ENCODE measurements around the gene ARFGEF2.

ARFGEF2 gene

DNA sequence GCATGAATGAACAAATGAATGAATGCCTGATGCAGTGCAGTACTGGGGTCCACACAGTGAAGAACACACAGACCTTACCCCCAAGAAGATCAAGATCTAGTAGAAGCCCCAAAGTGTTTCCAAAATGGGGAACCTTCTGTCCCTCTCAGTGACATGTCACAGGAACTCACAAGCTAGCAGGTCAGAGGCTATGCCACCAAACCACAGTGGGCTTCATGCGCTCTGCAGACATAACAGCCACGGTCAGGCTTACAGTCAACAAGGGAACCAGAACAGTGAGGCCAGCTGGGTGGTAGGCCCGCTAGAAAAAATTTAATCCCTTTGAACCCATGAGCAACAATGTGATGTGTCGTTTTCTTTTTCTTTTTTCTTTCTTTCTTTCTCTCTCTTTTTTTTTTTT lies 20.2 kb upstream of the ARFGEF2 start:
- no peak for TF ChIP-seq EGR1 (IDR thresholded peaks at IDR 0.05)
- TF ChIP-seq NFIC (IDR thresholded peaks at IDR 0.05), result no peak
- no peak for TF ChIP-seq EP300 (IDR thresholded peaks at IDR 0.05; ENCODE audit: borderline replicate concordance)
- TF ChIP-seq CEBPB (IDR thresholded peaks at IDR 0.05), result no peak
- TF ChIP-seq RAD21 (IDR thresholded peaks at IDR 0.05; ENCODE audit: low read depth), result no peak
- TF ChIP-seq, protein P1, sequence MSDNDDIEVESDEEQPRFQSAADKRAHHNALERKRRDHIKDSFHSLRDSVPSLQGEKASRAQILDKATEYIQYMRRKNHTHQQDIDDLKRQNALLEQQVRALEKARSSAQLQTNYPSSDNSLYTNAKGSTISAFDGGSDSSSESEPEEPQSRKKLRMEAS (IDR thresholded peaks at IDR 0.05), result no peak
- no peak for TF ChIP-seq FOXM1 (IDR thresholded peaks at IDR 0.05; ENCODE audit: borderline replicate concordance, low read depth)

DNA sequence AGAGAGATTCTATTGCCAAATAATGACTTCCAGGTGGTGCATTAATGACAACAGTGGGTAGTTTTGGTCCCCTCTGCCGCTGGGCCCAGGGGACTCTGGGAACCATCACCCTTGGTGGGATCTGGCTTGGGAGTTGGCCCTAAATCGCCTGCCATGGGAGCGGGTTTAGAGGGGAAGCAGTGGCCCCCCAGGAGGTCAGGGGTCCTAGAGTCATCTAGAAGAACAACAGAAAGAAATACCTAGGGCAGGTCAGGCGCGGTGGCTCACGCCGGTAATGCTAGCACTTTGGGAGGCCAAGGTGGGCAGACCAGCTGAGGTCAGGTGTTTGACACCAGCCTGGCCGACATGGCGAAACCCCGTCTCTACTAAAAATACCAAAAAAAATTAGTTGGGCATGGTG lies 17.8 kb upstream of the ARFGEF2 start:
- TF ChIP-seq ZBTB7A (IDR thresholded peaks at IDR 0.05; ENCODE audit: low read depth) (no peak), TCF12 (IDR thresholded peaks at IDR 0.05; ENCODE audit: low read depth) (no peak)

DNA sequence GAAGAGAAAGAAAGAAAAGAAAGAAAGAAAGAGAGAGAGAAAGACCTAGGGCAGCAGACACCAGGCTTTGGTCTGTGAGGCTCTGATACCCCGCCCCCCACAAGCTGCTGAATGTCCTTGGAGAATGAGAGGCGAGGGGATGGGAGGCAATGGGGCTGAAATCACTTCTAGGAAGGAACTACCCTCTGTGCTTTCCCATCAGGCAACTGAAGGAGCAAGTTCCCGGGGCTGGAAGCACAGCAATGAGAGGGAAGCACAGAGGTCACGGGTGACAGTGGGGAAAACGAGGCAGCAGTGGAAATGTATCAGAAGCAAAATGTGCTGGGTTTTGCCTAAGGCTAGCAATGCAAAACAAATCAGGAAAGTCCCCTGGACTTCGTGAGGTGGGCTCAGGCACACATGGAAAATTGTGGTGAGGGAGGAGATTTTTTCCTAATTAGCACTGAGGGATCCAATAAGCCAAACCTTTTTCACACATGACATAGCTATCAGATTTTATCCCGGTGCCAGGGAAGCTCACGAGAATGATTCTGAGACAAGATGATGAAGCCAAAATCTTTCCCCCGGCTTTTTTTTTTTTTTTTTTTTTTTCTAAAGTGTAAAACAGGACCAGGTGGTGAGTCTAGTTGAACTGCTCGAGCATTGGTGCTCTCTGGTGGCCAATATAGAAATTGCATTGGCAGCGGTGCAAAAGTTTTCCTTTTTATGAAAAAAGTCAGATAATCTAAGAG lies 16.8 kb upstream of the ARFGEF2 start:
- TF ChIP-seq RAD21 (IDR thresholded peaks at IDR 0.05; ENCODE audit: low read depth), result peak; percentile 91
- TF ChIP-seq FOXM1 (IDR thresholded peaks at IDR 0.05; ENCODE audit: borderline replicate concordance, low read depth), result 0 out of 2 replicates have a peak, but pooled peaks have one; percentile 18
- TF ChIP-seq, protein P1 (IDR thresholded peaks at IDR 0.05), result no peak

DNA sequence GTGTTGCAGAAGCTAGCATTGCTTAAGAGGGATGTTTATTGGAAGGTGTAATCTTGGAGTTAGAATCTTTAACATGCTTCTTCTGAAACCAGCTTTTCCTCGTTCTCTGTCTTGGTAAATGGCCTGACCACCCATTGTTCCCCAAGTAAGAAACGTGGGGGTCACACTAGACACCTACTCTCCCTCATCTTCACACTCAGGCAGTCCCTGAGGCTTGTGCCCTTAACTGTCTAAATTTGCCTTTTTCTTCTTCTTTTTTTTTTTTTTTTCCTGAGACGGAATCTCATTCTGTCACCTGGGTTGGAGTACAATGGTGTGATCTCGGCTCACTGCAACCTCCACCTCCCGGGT lies 16.2 kb upstream of the ARFGEF2 start:
- TF ChIP-seq NFIC (IDR thresholded peaks at IDR 0.05) (no peak), TEAD4 (IDR thresholded peaks at IDR 0.05) (no peak), ZBTB7A (IDR thresholded peaks at IDR 0.05; ENCODE audit: low read depth) (no peak), RAD21 (IDR thresholded peaks at IDR 0.05; ENCODE audit: low read depth) (no peak), CEBPB (IDR thresholded peaks at IDR 0.05) (no peak), TAF1 (IDR thresholded peaks at IDR 0.05; ENCODE audit: low read depth) (no peak), FOXM1 (IDR thresholded peaks at IDR 0.05; ENCODE audit: borderline replicate concordance, low read depth) (no peak), EGR1 (IDR thresholded peaks at IDR 0.05) (no peak), CREB1 (IDR thresholded peaks at IDR 0.05; ENCODE audit: low read depth) (no peak), EP300 (IDR thresholded peaks at IDR 0.05; ENCODE audit: borderline replicate concordance) (no peak), TCF12 (IDR thresholded peaks at IDR 0.05; ENCODE audit: low read depth) (no peak)
- TF ChIP-seq, protein P2, sequence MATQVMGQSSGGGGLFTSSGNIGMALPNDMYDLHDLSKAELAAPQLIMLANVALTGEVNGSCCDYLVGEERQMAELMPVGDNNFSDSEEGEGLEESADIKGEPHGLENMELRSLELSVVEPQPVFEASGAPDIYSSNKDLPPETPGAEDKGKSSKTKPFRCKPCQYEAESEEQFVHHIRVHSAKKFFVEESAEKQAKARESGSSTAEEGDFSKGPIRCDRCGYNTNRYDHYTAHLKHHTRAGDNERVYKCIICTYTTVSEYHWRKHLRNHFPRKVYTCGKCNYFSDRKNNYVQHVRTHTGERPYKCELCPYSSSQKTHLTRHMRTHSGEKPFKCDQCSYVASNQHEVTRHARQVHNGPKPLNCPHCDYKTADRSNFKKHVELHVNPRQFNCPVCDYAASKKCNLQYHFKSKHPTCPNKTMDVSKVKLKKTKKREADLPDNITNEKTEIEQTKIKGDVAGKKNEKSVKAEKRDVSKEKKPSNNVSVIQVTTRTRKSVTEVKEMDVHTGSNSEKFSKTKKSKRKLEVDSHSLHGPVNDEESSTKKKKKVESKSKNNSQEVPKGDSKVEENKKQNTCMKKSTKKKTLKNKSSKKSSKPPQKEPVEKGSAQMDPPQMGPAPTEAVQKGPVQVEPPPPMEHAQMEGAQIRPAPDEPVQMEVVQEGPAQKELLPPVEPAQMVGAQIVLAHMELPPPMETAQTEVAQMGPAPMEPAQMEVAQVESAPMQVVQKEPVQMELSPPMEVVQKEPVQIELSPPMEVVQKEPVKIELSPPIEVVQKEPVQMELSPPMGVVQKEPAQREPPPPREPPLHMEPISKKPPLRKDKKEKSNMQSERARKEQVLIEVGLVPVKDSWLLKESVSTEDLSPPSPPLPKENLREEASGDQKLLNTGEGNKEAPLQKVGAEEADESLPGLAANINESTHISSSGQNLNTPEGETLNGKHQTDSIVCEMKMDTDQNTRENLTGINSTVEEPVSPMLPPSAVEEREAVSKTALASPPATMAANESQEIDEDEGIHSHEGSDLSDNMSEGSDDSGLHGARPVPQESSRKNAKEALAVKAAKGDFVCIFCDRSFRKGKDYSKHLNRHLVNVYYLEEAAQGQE (IDR thresholded peaks at IDR 0.05; ENCODE audit: low read depth), result no peak
- TF ChIP-seq, protein P3, sequence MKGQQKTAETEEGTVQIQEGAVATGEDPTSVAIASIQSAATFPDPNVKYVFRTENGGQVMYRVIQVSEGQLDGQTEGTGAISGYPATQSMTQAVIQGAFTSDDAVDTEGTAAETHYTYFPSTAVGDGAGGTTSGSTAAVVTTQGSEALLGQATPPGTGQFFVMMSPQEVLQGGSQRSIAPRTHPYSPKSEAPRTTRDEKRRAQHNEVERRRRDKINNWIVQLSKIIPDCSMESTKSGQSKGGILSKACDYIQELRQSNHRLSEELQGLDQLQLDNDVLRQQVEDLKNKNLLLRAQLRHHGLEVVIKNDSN (IDR thresholded peaks at IDR 0.05), result no peak

DNA sequence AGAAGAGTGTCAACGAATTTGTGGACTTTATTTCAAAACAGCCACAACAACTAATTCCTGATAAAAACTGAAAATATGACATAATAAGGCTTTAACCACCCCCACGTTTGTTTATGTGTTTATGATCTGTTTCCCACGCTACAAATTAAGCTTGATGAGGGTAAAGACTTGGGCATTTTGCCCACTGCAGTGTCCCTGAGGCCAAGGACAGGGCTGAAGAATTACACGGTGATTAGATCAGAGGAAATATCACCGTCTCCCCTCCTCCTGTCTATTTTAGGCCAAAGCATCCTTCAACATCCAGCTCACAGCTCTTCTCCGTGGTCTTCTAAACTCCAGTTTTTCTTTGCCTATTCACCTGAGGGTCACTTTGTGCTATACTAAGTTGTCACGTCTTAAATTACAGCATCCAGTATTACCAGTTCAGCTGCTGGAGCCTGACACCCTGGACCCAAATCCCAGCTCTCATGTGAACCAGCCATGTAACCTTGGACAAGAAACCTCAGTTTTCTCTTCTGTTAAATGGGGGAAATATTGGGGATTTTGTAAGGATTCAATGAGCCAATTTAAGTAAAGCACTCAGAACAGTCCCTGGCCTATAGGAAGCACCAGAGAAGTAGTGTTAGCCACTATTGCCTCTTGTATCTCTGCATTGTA lies 15.2 kb upstream of the ARFGEF2 start:
- TF ChIP-seq TEAD4 (IDR thresholded peaks at IDR 0.05) (no peak), FOXM1 (IDR thresholded peaks at IDR 0.05; ENCODE audit: borderline replicate concordance, low read depth) (no peak), EGR1 (IDR thresholded peaks at IDR 0.05) (no peak), RAD21 (IDR thresholded peaks at IDR 0.05; ENCODE audit: low read depth) (no peak), CREB1 (IDR thresholded peaks at IDR 0.05; ENCODE audit: low read depth) (no peak), ZBTB7A (IDR thresholded peaks at IDR 0.05; ENCODE audit: low read depth) (no peak), TAF1 (IDR thresholded peaks at IDR 0.05; ENCODE audit: low read depth) (no peak), TCF12 (IDR thresholded peaks at IDR 0.05; ENCODE audit: low read depth) (no peak), EP300 (IDR thresholded peaks at IDR 0.05; ENCODE audit: borderline replicate concordance) (no peak), YY1 (IDR thresholded peaks at IDR 0.05; ENCODE audit: low read depth) (no peak), CEBPB (IDR thresholded peaks at IDR 0.05) (no peak), NFIC (IDR thresholded peaks at IDR 0.05) (no peak)
- TF ChIP-seq, protein P3 (IDR thresholded peaks at IDR 0.05), result no peak
- TF ChIP-seq, protein P1 (IDR thresholded peaks at IDR 0.05), result no peak
- TF ChIP-seq, protein P2 (IDR thresholded peaks at IDR 0.05; ENCODE audit: low read depth), result no peak
